Measurements from ENCODE around the gene ATP2A2.

ATP2A2 gene

GRCh38 chr12:110330124-110330523, 49.1 kb downstream of the ATP2A2 start:
- no peak overlapping the region for H3K4me3 ChIP-seq (replicated peaks in 1 of 2; ENCODE audit: low read depth in 2 of 2, low read length in 2 of 2)
- TF ChIP-seq CTCF (IDR thresholded peaks at IDR 0.05; ENCODE audit: low read depth, low read length): no peak
- no peak for DNase-seq (ENCODE audit: low read depth in 2 of 2)

GRCh38 chr12:110330544-110330943, 49.5 kb downstream of the ATP2A2 start:
- DNase-seq (ENCODE audit: low read depth in 2 of 2): peak; percentile 51 to 70
- H3K4me3 ChIP-seq (replicated peaks in 1 of 2; ENCODE audit: low read depth in 2 of 2, low read length in 2 of 2): no peak overlapping the region
- no peak for TF ChIP-seq CTCF (IDR thresholded peaks at IDR 0.05; ENCODE audit: low read depth, low read length)

GRCh38 chr12:110333201-110333600, 52.2 kb downstream of the ATP2A2 start:
- no peak overlapping the region for H3K4me3 ChIP-seq (replicated peaks in 1 of 2; ENCODE audit: low read depth in 2 of 2, low read length in 2 of 2)
- no peak for TF ChIP-seq CTCF (IDR thresholded peaks at IDR 0.05; ENCODE audit: low read depth, low read length)
- no peak for DNase-seq (ENCODE audit: low read depth in 2 of 2)

- TF ChIP-seq CTCF (IDR thresholded peaks at IDR 0.05; ENCODE audit: low read depth, low read length): no peak
- DNase-seq (ENCODE audit: low read depth in 2 of 2): no peak
These were observed 54.5 kb downstream of the ATP2A2 start for GRCh38 chr12:110335481-110336045.

GRCh38 chr12:110337912-110338710, 57.1 kb downstream of the ATP2A2 start:
- no peak for DNase-seq (ENCODE audit: low read depth in 2 of 2)
- no peak overlapping the region for H3K4me3 ChIP-seq (replicated peaks in 1 of 2; ENCODE audit: low read depth in 2 of 2, low read length in 2 of 2)
- no peak for TF ChIP-seq CTCF (IDR thresholded peaks at IDR 0.05; ENCODE audit: low read depth, low read length)

More at GRCh38 chr12:110335481-110336045, 54.5 kb downstream of the ATP2A2 start:
- no peak overlapping the region for H3K4me3 ChIP-seq (replicated peaks in 1 of 2; ENCODE audit: low read depth in 2 of 2, low read length in 2 of 2)

GRCh38 chr12:110338754-110339153, 57.7 kb downstream of the ATP2A2 start:
- peak in 1 of 2 donors; percentile 26 for DNase-seq (ENCODE audit: low read depth in 2 of 2)
- no peak for TF ChIP-seq CTCF (IDR thresholded peaks at IDR 0.05; ENCODE audit: low read depth, low read length)
- H3K4me3 ChIP-seq (replicated peaks in 1 of 2; ENCODE audit: low read depth in 2 of 2, low read length in 2 of 2): no peak overlapping the region
